Neural cell (in vitro differentiated cells): ENCODE results near the gene RSF1.

ENCODE experiments used
- CTCF ChIP-seq: fragments of 450-650 bp; IDR thresholded peaks from 2 replicates; pipeline ENCODE4 v1.5.1; 2014; ENCODE audit warnings: antibody characterized with exemption, mild to moderate bottlenecking, moderate library complexity; ENCODE audit not compliant: poor library complexity, severe bottlenecking
- RAD21 ChIP-seq: fragments of 450-650 bp; conservative IDR thresholded peaks from 2 replicates; pipeline ENCODE4 v1.6.1; 2014; ENCODE audit warnings: antibody characterized with exemption, mild to moderate bottlenecking, moderate library complexity

GRCh38 chr11:77660947-77661346 is 159.6 kb downstream of the RSF1 start:
- TF ChIP-seq RAD21 (no peak), CTCF (no peak)
